ENCODE results near the gene CELF5.

DNA sequence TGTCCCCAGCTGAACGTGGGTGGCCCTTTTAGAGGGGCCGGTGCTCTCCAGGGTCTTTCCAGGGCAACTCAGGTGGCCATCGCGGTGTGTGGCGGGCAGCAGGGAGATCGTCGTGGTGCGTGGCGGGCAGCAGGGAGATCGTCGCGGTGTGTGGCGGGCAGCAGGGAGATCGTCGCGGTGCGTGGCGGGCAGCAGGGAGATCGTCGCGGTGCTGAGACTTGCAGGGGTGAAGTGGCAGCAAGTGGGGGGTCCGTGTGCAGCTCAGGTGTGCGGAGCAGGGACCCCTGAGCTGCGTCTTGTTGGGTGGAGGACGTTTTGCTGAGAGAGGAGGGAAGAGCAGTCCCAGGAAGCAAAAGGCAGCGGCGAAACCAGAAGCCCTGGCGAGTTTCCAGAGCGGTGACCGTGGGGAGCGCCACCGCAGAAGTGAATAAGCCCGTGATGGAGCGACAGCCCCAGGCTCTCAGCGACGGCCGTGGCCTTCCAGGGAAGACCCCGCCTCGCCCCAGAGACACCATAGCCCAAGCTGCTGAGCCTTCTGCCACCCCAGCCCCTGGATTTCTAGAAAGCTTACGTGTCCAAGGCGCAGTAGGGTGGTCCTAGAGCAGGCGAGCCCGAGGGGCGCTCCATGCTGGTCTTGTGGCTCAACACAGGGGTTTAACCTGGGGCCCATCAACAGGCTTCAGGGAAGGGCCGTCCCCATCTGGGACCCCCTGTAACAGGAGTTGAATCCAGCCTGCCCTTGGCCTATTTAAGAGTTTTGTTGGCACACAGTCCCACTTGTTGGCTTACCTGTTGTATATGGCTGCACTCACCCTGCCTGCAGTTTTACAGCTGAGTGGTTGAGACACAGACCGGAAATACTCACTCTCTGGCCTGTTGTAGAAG is 33.3 kb upstream of the CELF5 start:
- TF ChIP-seq POLR2A (IDR thresholded peaks at IDR 0.05; ENCODE audit: low read depth, low read length) (no peak), POLR2AphosphoS5 (IDR thresholded peaks at IDR 0.05; ENCODE audit: low read depth, low read length) (no peak)
